SJCRH30 (cell line): ENCODE measurements around the gene CYP27C1. TPM values are rescaled to one million over a fixed set of nuclear protein-coding genes. Genes with fewer than 3 reads are reported as not detected.
A peak's percentile ranks its signal among the peaks of the same experiment; 100 is the strongest.

Experiments used
- DNase-seq, 2 experiments: peaks; one replicate each; pipeline ENCODE4 v3.0.0-alpha.2; 2015 to 2020
- H3K27ac ChIP-seq: fragments of 250-450 bp; sonication (Bioruptor Pico); 2 replicates; pipeline ENCODE4 v1.5.1; 2020; ENCODE audit warnings: mild to moderate bottlenecking, moderate library complexity
- H3K27me3 ChIP-seq: fragments of 250-450 bp; sonication (Bioruptor Pico); 2 replicates; pipeline ENCODE4 v1.5.1; 2020; ENCODE audit warnings: mild to moderate bottlenecking, moderate library complexity
- H3K36me3 ChIP-seq: fragments of 250-450 bp; sonication (Bioruptor Pico); 2 replicates; pipeline ENCODE4 v1.5.1; 2020; ENCODE audit warnings: mild to moderate bottlenecking, moderate library complexity
- H3K4me1 ChIP-seq: fragments of 250-450 bp; sonication (Bioruptor Pico); 2 replicates; pipeline ENCODE4 v1.5.1; 2020; ENCODE audit warnings: mild to moderate bottlenecking, moderate library complexity
- H3K4me3 ChIP-seq: fragments of 250-450 bp; sonication (Bioruptor Pico); 2 replicates; pipeline ENCODE4 v1.5.1; 2020; ENCODE audit warnings: mild to moderate bottlenecking, moderate library complexity
- H3K9me3 ChIP-seq: fragments of 250-450 bp; sonication (Bioruptor Pico); replicated peaks from 2 replicates; pipeline ENCODE4 v1.5.1; 2020; ENCODE audit warnings: mild to moderate bottlenecking, moderate library complexity
- total RNA-seq: library from RNA; depleted of rRNA; stranded (reverse); fragments of >200 nt; shearing (Covaris generic); gene quantifications from 2 replicates; pipeline ENCODE4 v1.2.3, GENCODE V29; 2014

Gene CYP27C1
- total RNA-seq, 1 experiment from 2014 or later, result 0.30 TPM

DNA sequence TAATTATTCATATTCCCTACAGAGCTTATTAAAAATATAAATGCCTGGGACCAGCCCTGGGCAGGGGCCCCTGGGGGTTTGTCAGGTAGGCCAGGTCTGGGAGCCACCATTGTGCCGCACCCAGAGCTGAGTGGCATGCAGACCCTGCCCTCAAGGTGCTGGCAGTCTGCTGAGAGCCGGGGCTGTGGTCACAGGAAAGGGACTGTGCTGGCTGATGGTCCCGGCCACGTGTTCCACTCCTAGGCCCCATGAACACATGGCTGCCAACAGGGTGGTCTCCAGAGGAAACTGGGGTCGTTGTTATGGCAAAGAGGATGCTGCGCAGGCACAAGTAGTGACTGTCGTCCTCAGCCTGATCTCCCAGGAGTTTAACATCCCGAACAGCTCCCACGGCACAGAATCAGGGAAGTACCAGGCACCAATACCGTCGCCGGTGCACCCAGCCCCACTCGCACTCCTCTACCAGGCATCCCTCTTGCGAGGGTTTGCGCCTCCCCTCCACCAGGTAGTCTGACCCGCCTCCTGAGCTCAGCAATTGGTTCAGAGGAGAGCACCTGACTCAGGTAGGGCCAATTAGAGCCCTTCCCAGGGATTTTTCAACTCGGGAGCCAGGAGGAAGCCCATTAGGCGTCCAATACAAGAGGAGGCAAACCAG, 73.9 kb downstream of the CYP27C1 start:
- no peak overlapping the region for H3K27ac ChIP-seq
- no peak for DNase-seq

GRCh38 chr2:127145280-127145895, 74.7 kb downstream of the CYP27C1 start:
- Histone ChIP-seq H3K9me3 (no peaks in the 10 kb centered on the region), H3K4me3 (no peak overlapping the region), H3K36me3 (no peaks in the 10 kb centered on the region), H3K4me1 (peaks cover 5% of the 10 kb centered on the region; the same call in 1 of the 2 replicates), H3K27ac (no peak overlapping the region), H3K27me3 (no peaks in the 10 kb centered on the region)
- peak in 1 of 2 experiments; percentile 50 for DNase-seq

More for the DNA sequence above, 73.9 kb downstream of the CYP27C1 start:
- Histone ChIP-seq H3K4me3 (no peak overlapping the region), H3K4me1 (peaks cover 5% of the 10 kb centered on the region; the same call in 1 of the 2 replicates), H3K27me3 (no peaks in the 10 kb centered on the region), H3K9me3 (no peaks in the 10 kb centered on the region; the same call in 1 of the 2 replicates), H3K36me3 (no peaks in the 10 kb centered on the region)

- no peaks in the 10 kb centered on the region for H3K36me3 ChIP-seq
- no peaks in the 10 kb centered on the region for H3K9me3 ChIP-seq
- 0 out of 2 replicates have a peak, but pooled peaks cover 2% of the 10 kb centered on the region for H3K27me3 ChIP-seq
- no peak overlapping the region for H3K27ac ChIP-seq
- H3K4me3 ChIP-seq, result no peak overlapping the region
- H3K4me1 ChIP-seq, result peaks cover 5% of the 10 kb centered on the region; the same call in 1 of the 2 replicates
- DNase-seq, result no peak
These were observed 76.0 kb downstream of the CYP27C1 start for GRCh38 chr2:127143841-127144782.

DNA sequence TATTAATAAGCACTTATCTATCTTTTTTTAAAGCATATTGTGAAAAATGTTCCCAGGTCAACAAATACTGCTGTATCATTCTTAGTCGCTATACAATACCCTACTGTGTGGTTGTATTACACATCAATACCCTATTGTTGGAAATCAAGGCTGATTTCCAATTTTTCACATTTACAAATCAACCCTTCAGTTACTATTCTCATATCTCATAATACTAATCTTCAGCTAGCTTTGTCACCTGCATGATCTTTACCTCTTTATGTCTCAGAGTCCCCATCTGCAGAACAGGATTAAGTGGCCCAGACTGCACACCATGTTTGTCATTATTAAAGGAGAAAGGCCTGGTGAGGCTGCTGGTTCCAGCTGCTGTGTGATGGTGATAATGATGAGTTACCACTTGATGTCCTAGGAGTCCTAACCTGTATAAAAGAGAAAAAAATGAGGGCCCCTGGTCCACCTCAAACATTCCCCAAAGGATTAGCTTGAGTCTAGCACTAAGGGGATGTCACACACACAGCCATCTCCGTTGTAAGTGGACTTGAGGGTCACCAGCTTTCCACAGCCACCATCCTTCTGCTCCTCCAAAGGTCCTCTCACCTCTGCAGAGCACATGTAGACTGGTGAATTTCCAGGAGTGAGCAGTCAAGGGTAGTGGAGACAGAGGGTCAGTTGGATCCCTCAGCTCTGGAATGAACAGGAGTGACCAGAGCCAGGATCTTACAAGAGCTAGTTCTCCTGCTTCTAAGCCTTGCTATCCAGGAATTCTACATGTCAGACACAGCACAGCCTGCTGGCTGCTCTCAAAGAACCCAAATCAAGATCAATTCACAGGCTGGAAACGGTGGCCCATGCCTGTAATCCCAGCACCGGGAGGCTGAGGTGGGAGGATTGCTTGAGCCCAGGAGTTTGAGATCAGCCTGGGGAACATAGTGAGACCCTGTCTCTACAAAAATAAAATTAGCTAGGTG, 77.2 kb downstream of the CYP27C1 start:
- DNase-seq, result no peak

GRCh38 chr2:127140538-127140937, 79.6 kb downstream of the CYP27C1 start:
- no peak overlapping the region for H3K4me3 ChIP-seq

More for the DNA sequence above, 77.2 kb downstream of the CYP27C1 start:
- Histone ChIP-seq H3K27me3 (0 out of 2 replicates have a peak, but pooled peaks cover 2% of the 10 kb centered on the region), H3K4me1 (peaks cover 5% of the 10 kb centered on the region; the same call in 1 of the 2 replicates), H3K27ac (no peak overlapping the region), H3K36me3 (no peaks in the 10 kb centered on the region), H3K4me3 (no peak overlapping the region), H3K9me3 (no peaks in the 10 kb centered on the region)

GRCh38 chr2:127139766-127140165, 80.3 kb downstream of the CYP27C1 start:
- Histone ChIP-seq H3K4me1 (peaks cover 4% of the 10 kb centered on the region; the same call in 1 of the 2 replicates), H3K9me3 (no peaks in the 10 kb centered on the region), H3K27ac (no peak overlapping the region), H3K36me3 (no peaks in the 10 kb centered on the region), H3K27me3 (0 out of 2 replicates have a peak, but pooled peaks cover 2% of the 10 kb centered on the region), H3K4me3 (no peak overlapping the region)
- DNase-seq, result no peak

More at GRCh38 chr2:127140538-127140937, 79.6 kb downstream of the CYP27C1 start:
- DNase-seq, result no peak
- Histone ChIP-seq H3K4me1 (peaks cover under 1% of the 10 kb centered on the region; the same call in 1 of the 2 replicates), H3K36me3 (no peaks in the 10 kb centered on the region), H3K27ac (no peak overlapping the region), H3K9me3 (no peaks in the 10 kb centered on the region), H3K27me3 (0 out of 2 replicates have a peak, but pooled peaks cover 2% of the 10 kb centered on the region)

DNA sequence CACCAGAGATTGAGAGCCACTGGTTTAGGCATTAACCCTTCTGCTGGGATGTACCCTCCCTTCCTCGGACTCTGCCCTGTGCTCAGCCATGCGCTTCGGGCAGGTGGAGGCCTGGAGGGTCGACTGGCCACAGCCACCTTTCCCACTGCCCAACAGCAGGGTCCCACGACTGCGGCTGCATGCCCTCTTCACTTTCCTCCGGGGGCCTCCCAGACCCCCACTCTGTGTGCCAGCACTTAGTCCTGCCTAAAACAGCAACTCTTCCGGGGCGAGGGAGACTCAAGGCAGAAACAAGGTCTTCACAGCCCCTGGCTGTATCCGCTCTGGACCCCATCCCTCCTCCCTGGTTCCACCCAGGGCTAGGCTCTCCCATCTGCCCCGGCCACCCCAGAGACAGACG, 81.8 kb downstream of the CYP27C1 start:
- DNase-seq, result no peak
- Histone ChIP-seq H3K36me3 (no peaks in the 10 kb centered on the region), H3K9me3 (no peaks in the 10 kb centered on the region), H3K27me3 (0 out of 2 replicates have a peak, but pooled peaks cover 2% of the 10 kb centered on the region), H3K4me1 (peaks cover 4% of the 10 kb centered on the region; the same call in 1 of the 2 replicates), H3K27ac (no peak overlapping the region), H3K4me3 (no peak overlapping the region)

- 0 out of 2 replicates have a peak, but pooled peaks cover 2% of the 10 kb centered on the region for H3K27me3 ChIP-seq
- no peak for DNase-seq
- no peak overlapping the region for H3K27ac ChIP-seq
These were observed 82.4 kb downstream of the CYP27C1 start for GRCh38 chr2:127137741-127138140.

DNA sequence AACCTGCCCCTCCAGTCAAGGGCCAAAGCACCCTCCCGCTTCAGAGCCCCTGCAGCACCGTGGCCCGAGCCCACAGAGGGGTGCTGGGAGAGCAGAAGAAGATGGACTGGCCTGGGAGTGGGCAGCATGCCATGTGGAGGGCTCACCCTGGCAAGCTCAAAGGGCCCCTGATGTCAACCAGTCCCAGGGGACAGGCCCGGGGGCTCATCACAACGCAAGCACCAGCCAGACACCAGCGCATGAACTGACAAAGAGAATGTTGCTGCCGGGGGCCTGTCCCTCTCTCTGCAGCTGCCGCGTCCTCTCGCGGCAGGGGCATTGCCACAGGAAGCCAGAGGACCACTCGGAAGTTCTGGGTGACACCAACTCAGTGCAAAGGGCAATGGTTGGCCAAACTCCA, 82.9 kb downstream of the CYP27C1 start:
- peaks cover 4% of the 10 kb centered on the region; the same call in 1 of the 2 replicates for H3K4me1 ChIP-seq
- H3K9me3 ChIP-seq, result no peaks in the 10 kb centered on the region
- H3K36me3 ChIP-seq, result no peaks in the 10 kb centered on the region
- no peak overlapping the region for H3K4me3 ChIP-seq
- no peak for DNase-seq
- H3K27ac ChIP-seq, result no peak overlapping the region
- H3K27me3 ChIP-seq, result 0 out of 2 replicates have a peak, but pooled peaks cover 2% of the 10 kb centered on the region

More at GRCh38 chr2:127137741-127138140, 82.4 kb downstream of the CYP27C1 start:
- H3K4me1 ChIP-seq, result peaks cover 4% of the 10 kb centered on the region; the same call in 1 of the 2 replicates
- no peak overlapping the region for H3K4me3 ChIP-seq
- no peaks in the 10 kb centered on the region for H3K36me3 ChIP-seq
- H3K9me3 ChIP-seq, result no peaks in the 10 kb centered on the region

- no peaks in the 10 kb centered on the region for H3K9me3 ChIP-seq
- peaks cover 4% of the 10 kb centered on the region; the same call in 1 of the 2 replicates for H3K4me1 ChIP-seq
- no peak overlapping the region for H3K4me3 ChIP-seq
- 0 out of 2 replicates have a peak, but pooled peaks cover 2% of the 10 kb centered on the region for H3K27me3 ChIP-seq
- H3K27ac ChIP-seq, result no peak overlapping the region
- H3K36me3 ChIP-seq, result no peaks in the 10 kb centered on the region
- peak; percentile 45 to 69 for DNase-seq
These were observed 85.0 kb downstream of the CYP27C1 start for GRCh38 chr2:127134833-127135830.

DNA sequence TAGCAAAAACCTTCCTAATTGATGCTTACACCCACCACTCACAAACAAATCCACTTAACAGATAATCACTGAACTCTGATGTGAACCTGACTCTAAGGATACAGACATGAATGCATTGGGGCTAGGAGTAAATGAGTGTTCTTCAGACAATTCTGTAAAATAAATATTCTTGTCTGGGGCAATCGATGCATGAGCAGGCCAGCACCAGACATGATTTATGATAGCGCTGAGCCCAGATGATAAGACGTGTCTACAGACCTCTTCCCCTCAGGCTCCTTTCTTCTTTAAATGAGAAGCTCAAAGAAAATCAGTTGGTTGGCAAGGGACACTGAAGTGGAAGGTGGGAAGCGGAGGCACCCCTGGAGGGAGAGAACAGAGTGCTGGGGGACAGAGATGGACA, 85.9 kb downstream of the CYP27C1 start:
- Histone ChIP-seq H3K4me3 (no peak overlapping the region), H3K9me3 (no peaks in the 10 kb centered on the region), H3K36me3 (no peaks in the 10 kb centered on the region), H3K4me1 (peaks cover 4% of the 10 kb centered on the region; the same call in 1 of the 2 replicates), H3K27ac (no peak overlapping the region), H3K27me3 (no peaks in the 10 kb centered on the region)
- DNase-seq, result no peak
